ENCODE measurements around the gene SLC2A1. TPM values are rescaled to one million over a fixed set of nuclear protein-coding genes. Genes with fewer than 3 reads are reported as not detected.
A peak's percentile ranks its signal among the peaks of the same experiment; 100 is the strongest.

The SLC2A1 gene
- total RNA-seq, 1 donor from 2014 or later: 117 TPM

- no peaks in the 10 kb centered on the region for H3K9me3 Mint-ChIP-seq
- ChIA-PET POLR2A (interaction anchor here (1.1 to 26.4 kb wide), 5 partner anchors 2 to 261 kb away, joined by 3 to 694 read pairs (median 442); partner anchors contain the start of genes SLC2A1 and YBX1), CTCF (interaction anchor here (0.9 to 2.3 kb wide), 5 partner anchors 9 to 130 kb away, joined by 3 to 9 read pairs (median 4); no protein-coding TSS in a partner anchor)
- intact Hi-C loops (cut with micrococcal nuclease): loop anchor here (1.0 kb wide), 2 partner anchors 8 to 9 kb away; no protein-coding TSS in a partner anchor
- no peak for TF ChIP-seq CTCF (IDR thresholded peaks at IDR 0.05)
- DNase-seq (no peak), ATAC-seq (ENCODE audit: low read depth) (no peak)
- H3K27me3 Mint-ChIP-seq: no peaks in the 10 kb centered on the region
- H3K4me1 Mint-ChIP-seq: peaks cover 99% of the 10 kb centered on the region
- peak overlapping the region; percentile 91 for H3K27ac Mint-ChIP-seq
- peaks cover 82% of the 10 kb centered on the region for H3K36me3 Mint-ChIP-seq (ENCODE audit: low read depth)
- peak overlapping the region; percentile 63 for H3K4me3 Mint-ChIP-seq
Observed at GRCh38 chr1:42943728-42944127, 14.9 kb downstream of the SLC2A1 start.

GRCh38 chr1:42943166-42943565, 15.5 kb downstream of the SLC2A1 start:
- ATAC-seq (ENCODE audit: low read depth) (no peak), DNase-seq (no peak)
- Mint-ChIP-seq H3K9me3 (no peaks in the 10 kb centered on the region), H3K36me3 (ENCODE audit: low read depth) (peaks cover 83% of the 10 kb centered on the region), H3K4me1 (peaks cover 100% of the 10 kb centered on the region), H3K27ac (peak overlapping the region; percentile 91), H3K27me3 (no peaks in the 10 kb centered on the region), H3K4me3 (no peak overlapping the region)
- TF ChIP-seq CTCF (IDR thresholded peaks at IDR 0.05): no peak
- ChIA-PET CTCF (interaction anchor here (0.9 to 1.7 kb wide), 4 partner anchors 9 to 130 kb away, joined by 3 to 7 read pairs (median 4); no protein-coding TSS in a partner anchor), POLR2A (interaction anchor here (1.1 to 26.4 kb wide), 5 partner anchors 1 to 261 kb away, joined by 3 to 694 read pairs (median 442); partner anchors contain the start of genes SLC2A1 and YBX1)
- intact Hi-C loops (cut with micrococcal nuclease): no loop called here

GRCh38 chr1:42942444-42942843, 16.2 kb downstream of the SLC2A1 start:
- DNase-seq: no peak
- Mint-ChIP-seq H3K27ac (peak overlapping the region; percentile 91), H3K27me3 (no peaks in the 10 kb centered on the region), H3K4me3 (peak overlapping the region; percentile 32), H3K36me3 (ENCODE audit: low read depth) (peaks cover 83% of the 10 kb centered on the region), H3K9me3 (no peaks in the 10 kb centered on the region), H3K4me1 (peaks cover 100% of the 10 kb centered on the region)
- ChIA-PET POLR2A (interaction anchor here (17.5 to 26.4 kb wide), 3 partner anchors 11 to 18 kb away, joined by 291 to 694 read pairs (median 442); partner anchors contain the start of gene SLC2A1), CTCF (interaction anchor here (1.0 to 1.9 kb wide), 4 partner anchors 10 to 131 kb away, joined by 3 to 7 read pairs (median 5); no protein-coding TSS in a partner anchor)
- intact Hi-C loops (cut with micrococcal nuclease): no loop called here
- TF ChIP-seq CTCF (IDR thresholded peaks at IDR 0.05): no peak
- ATAC-seq (ENCODE audit: low read depth): peak; percentile 57

- Mint-ChIP-seq H3K4me1 (peaks cover 100% of the 10 kb centered on the region), H3K27me3 (no peaks in the 10 kb centered on the region), H3K9me3 (no peaks in the 10 kb centered on the region), H3K4me3 (no peak overlapping the region), H3K27ac (peak overlapping the region; percentile 91), H3K36me3 (ENCODE audit: low read depth) (peaks cover 83% of the 10 kb centered on the region)
- DNase-seq (no peak), ATAC-seq (ENCODE audit: low read depth) (no peak)
- POLR2A ChIA-PET: interaction anchor here (17.5 to 26.4 kb wide), 3 partner anchors 11 to 17 kb away, joined by 291 to 694 read pairs (median 442); partner anchors contain the start of gene SLC2A1
- intact Hi-C loops (cut with micrococcal nuclease): no loop called here
- TF ChIP-seq CTCF (IDR thresholded peaks at IDR 0.05): no peak
- CTCF ChIA-PET: interaction anchor here (1.1 to 1.9 kb wide), 3 partner anchors 9 to 29 kb away, joined by 3 to 7 read pairs (median 7); no protein-coding TSS in a partner anchor
Observed at GRCh38 chr1:42941640-42942330, 16.9 kb downstream of the SLC2A1 start.

Measured in activated B cell treated with CpG ODN at 0.5 μM for 24 hours (primary cell).